Measurements from ENCODE around the gene MCF2L.
"Not testable (repeated sequence)": the region's sequence is repeated elsewhere in the genome, so short reads cannot be mapped to it uniquely, and the experiment has no call there.

Gene MCF2L

DNA sequence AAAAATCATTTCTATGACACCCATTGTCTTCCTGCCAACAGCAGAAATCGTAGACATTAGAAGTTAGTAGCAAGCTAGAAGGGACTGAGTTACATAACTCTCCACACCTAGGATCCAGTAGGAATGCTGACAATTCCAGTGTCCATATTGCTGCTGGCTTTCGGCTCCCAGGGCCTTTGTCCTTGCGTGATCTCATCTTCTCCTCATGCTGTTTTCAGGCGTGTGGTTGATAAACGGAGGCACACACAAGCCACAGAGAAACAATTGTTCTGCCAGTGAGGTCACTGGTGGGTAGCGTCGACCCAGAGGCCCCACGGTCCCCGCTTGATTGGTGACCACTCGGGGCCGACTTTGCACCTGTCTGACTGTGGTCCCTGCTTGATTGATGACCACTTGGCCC, 104.9 kb downstream of the MCF2L start:
- no peak for DNase-seq

GRCh38 chr13:113074401-113074800, 105.4 kb downstream of the MCF2L start:
- DNase-seq = no peak

DNA sequence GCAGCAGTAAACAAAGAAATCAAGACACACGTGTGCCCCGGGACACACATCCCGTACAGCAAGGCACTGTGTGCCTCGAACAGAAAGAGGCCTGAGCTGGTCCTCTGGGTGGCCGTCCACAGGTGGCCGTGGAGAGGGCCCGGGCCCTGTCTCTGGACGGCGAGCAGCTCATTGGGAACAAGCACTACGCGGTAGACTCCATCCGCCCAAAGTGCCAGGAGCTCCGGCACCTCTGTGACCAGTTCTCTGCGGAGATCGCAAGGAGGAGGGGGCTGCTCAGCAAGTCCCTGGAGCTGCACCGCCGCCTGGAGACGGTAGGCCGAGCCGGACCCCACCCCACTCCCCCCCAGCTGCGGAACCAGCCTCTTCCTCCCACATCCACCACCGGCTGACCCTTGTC, 105.9 kb downstream of the MCF2L start:
- DNase-seq = no peak

DNA sequence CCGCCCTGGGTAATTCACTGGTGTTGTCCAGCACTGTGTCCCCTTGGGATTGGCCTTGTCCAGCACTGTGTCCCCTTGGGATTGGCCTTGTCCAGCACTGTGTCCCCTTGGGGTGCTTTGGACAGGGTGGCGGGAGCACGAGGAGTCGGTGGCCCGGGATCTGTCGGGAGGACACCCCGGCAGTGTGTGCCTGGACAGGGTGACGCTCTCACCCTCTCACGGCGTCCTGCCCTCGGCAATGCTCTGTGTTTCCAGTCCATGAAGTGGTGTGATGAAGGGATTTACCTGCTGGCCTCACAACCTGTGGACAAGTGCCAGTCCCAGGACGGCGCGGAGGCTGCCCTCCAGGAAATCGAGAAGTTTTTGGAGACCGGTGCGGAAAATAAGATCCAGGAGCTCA, 106.7 kb downstream of the MCF2L start:
- no peak for DNase-seq

GRCh38 chr13:113076681-113077401, 107.8 kb downstream of the MCF2L start:
- DNase-seq = no peak

- DNase-seq = no peak
These were observed 108.5 kb downstream of the MCF2L start for GRCh38 chr13:113077566-113077952.

GRCh38 chr13:113077953-113078901, 109.2 kb downstream of the MCF2L start:
- no peak for DNase-seq

DNA sequence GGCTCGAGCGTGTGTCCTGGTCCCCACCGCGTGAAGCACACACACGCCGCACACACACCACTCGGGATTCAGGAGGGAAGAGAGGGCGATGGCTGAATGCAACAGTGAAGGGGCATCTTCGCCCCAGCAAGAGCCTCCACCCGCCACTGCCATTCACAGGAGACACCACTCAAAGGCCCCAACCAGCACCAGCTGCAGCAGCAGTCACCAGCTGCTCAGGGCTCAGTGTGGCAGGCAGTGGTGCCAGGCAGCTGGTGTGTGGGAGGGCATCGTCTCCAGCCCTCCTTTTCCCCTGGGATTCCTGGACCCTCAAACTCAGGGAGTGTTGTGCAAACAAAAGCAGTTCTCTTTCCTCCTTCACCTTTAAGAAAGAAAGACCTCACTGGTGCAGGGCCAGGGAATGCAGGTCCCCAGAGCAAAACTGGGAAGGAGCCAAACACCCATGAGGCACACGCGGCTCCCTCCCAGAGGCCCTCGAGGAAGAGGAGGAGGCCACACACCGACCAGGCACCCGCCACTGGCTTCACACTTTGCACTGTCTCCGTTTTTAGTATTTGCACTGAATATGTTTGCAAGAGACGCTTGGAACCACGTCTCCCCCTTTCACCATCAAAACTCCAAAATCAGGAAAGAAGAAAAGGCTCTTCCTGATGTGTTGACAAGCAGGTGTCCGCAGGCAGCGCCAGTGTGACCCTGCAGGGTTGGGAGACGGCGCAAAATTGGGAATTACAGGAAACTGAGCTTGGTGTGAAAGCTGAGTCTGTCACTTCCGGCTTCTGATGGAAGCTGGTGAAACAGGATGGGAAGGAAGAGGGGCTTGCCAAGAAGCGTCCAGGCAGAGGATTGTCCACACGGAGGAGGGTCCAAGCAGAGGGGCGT, 110.1 kb downstream of the MCF2L start:
- DNase-seq = no peak

DNA sequence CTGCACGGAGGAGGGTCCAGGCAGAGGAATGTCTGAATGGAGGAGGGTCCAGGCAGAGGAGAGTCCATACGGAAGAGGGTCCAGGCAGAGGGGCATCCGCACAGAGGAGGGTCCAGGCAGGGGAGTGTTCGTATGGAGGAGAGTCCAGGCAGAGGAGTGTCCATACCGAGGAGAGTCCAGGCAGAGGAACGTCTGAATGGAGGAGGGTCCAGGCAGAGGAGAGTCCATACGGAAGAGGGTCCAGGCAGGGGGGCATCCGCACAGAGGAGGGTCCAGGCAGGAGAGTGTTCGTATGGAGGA, 110.7 kb downstream of the MCF2L start:
- DNase-seq = not testable (repeated sequence)

DNA sequence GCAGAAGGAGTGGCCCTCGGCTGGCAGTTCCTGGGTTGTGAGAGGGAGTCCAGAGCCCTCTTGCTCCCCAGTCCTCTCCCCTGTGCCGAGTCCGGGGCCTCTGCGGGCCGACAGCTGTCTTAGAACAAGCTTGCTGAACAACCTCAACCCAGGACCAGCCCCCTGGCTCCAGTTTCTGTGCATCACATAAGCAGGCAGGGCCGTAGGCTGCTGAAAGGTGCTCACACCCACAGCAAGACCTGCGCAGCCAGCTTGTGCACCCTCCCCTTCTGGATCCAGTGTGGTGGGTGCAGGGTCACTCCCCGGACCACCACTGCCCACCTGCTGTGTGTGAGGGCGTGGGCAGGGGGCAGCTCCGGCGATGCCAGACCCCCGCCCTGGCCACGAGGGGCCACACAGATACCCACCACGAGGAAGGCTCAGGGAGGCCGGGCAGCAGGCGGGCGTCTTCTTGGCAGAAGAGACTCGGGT, 111.4 kb downstream of the MCF2L start:
- no peak for DNase-seq

- DNase-seq = no peak
These were observed 112.0 kb downstream of the MCF2L start for GRCh38 chr13:113080901-113081521.

DNA sequence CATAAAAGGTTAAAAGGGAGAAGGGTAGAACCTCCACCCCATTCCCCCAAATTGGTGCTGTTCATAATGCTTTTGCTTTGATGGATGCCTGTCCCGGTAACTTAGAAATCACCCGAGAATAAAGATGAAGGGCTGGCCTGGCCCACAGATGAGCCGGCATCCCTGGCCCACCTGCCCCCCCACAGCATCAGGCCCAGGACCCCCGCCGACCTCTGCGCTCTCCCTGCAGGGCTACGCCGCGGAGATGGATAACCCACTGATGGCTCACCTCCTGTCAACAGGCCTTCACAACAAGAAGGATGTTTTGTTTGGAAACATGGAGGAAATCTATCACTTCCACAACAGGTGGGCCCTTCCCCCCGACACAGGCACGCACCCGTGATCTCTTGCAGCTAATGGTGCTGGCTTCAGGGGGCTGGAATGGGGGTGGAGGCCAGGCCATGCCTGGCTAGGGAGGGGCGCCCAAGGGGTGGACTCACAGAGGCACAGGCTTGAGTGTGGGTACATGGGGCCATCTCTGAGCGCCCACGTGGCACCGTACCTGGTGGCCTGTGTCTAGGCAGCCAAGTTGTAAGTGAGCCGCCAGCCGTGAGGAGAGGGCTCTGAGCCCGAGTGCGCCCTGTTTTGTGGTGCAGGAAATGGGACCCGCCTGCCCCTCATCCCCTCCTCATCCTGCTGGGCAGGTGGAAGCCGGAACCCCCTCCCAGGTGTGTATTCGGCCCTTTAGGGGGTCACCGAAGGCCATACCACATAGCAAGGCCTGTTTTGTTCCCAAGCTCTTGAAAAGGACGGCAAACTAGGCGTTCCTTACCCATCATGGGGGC, 113.4 kb downstream of the MCF2L start:
- no peak for DNase-seq

GRCh38 chr13:113083022-113083373, 114.0 kb downstream of the MCF2L start:
- DNase-seq = no peak

- DNase-seq = no peak
These were observed 114.5 kb downstream of the MCF2L start for GRCh38 chr13:113083402-113084061.

DNA sequence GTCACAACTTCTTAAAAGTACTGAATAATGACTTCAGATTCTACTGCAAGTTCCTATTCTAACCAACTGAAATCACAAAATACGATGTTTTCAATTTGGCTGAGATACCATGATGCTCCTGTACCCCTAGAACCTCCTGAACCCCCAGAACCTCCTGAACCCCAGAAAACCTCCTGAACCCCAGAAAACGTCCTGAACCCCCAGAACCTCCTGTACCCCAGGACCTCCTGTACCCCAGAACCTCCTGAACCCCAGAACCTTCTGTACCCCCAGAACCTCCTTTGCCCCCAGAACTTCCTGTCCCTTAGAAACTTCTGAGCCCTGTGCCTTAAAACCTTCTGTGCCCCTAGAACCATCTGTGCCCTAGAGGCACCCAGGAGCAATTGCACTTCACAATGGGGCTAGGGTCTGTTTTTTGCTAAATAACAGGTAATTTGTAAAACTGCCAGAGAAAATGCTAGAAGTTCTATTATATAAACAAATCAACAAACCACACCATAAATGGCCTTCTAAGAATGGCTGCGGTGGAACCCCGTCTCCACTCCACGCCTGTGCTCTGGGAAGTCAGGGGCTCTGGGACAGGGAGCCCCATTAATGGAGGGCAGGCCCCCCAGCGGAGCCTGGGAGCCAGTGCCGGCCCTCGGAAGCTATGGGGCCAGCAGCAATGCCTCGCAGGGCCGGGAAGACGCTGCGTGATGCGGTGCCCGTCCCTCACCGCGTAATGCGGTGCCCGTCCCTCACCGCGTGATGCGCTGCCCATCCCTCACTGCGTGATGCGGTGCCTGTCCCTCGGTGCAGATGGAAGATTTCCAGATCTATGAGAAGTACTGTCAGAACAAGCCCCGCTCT, 115.3 kb downstream of the MCF2L start:
- no peak for DNase-seq

GRCh38 chr13:113084943-113085540, 116.0 kb downstream of the MCF2L start:
- no peak for DNase-seq

DNA sequence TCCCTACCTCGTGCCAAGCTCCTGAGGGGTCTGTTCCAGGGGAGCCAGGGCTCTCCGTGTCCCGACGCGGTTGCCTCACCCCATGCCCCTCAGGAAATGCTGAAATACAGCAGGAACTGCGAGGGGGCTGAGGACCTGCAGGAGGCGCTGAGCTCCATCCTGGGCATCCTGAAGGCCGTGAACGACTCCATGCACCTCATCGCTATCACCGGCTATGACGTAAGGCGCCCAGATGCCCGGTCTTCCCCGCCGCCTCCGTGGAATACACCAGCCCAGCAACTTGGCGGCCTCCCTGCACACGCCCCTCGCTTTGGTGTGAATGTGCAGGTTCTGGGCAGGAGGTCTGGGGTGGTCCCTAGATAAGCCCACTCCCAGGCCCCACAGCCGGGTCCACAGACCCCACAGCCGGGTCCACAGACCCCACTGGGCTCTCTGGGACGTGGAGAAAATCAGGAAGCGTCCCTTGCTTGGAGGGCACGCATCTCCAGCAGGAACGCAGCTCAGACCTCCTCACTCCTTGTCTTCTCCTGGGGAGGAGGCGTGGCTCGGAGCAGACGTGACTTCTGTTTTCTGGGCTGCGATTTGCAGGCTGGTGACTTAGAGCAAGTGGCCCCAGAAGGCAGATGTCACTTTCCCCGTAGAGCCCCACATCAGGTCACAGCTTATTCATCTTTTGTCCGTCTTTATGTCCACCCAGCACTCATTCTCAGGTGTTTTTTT, 117.2 kb downstream of the MCF2L start:
- DNase-seq = no peak

DNA sequence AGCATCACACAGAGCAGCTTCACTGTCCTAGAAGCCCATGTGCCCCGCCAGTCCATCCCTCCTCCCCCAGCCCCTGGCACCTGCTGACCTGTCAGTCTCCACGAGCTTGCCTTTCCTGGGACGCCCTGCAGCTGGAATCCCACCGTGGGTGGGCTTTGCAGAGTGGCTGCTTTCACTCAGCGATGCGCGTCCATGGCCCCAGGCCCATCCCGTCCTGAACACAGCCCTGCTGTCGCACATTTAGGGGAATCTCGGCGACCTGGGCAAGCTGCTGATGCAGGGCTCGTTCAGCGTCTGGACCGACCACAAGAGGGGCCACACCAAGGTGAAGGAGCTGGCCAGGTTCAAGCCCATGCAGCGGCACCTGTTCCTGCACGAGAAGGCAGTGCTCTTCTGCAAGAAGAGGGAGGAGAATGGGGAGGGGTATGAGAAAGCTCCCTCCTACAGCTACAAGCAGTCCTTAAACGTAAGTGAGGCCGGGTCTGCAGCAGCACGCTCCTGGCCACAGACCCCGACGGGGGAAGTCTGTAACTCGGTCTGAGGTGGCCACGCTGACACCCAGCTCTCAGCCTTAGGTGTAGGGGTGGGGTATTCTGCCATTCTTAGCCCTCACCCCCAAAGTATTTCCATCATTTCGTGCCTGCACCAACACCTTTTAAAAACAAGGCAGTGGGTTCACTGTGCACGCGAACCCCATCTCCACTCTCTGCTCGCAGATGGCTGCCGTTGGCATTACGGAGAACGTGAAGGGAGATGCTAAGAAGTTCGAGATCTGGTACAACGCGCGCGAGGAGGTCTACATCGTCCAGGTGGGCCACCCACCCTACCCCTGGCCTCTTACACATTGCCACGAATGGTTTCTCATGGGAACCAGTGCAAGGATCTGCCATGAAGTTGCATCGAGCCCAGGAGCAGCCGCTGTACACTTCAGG, 118.2 kb downstream of the MCF2L start:
- DNase-seq = no peak

Measured in activated CD8-positive, alpha-beta memory T cell treated with anti-CD3 and anti-CD28 coated beads, Interleukin-2, amount 50 U/mL, for 4 hours (primary cell).